ENCODE data around the gene UBB. TPM values are rescaled to one million over a fixed set of nuclear protein-coding genes. Genes with fewer than 3 reads are reported as not detected.

UBB gene
- polyA plus RNA-seq, 1 donor from 2014 or later, result 2,318 TPM

DNA sequence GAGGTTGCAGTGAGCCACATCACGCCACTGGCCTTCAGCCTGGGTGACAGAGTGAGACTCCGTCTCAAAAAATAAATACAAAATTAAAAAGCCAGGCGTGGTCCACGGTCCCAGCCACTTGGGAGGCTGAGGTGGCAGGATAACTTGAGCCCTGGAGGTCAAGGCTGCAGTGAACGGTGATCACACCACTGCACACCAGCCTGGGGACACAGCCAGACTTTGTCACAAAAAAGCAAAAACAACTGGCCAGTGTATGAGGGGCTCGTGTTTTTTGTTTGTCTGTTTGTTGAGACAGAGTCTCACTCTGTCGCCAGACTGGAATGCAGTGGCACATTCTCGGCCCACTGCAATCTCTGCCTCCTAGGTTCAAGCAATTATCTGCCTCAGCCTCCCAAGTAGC is 1.2 kb upstream of the UBB start:
- no peak overlapping the region for H3K9ac ChIP-seq (ENCODE audit: low read length)
- H4K20me1 ChIP-seq (ENCODE audit: insufficient read depth), result no peaks in the 10 kb centered on the region

DNA sequence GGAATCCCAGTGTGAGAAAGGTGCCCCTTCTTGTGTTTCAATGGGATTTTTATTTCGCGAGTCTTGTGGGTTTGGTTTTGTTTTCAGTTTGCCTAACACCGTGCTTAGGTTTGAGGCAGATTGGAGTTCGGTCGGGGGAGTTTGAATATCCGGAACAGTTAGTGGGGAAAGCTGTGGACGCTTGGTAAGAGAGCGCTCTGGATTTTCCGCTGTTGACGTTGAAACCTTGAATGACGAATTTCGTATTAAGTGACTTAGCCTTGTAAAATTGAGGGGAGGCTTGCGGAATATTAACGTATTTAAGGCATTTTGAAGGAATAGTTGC is 567 bp downstream of the UBB start:
- Histone ChIP-seq H2AFZ (ENCODE audit: low read depth, low read length) (peak overlapping the region; percentile 84), H3K9ac (ENCODE audit: low read length) (peak overlapping the region; percentile 81), H3K27me3 (ENCODE audit: insufficient read depth, low read depth, low read length) (no peaks in the 10 kb centered on the region), H3K4me2 (ENCODE audit: low read length) (peak overlapping the region; percentile 58), H3K9me3 (ENCODE audit: low read length) (no peaks in the 10 kb centered on the region), H3K79me2 (replicated peaks; ENCODE audit: insufficient read depth, low read length) (peaks cover 14% of the 10 kb centered on the region), H3K27ac (ENCODE audit: low read length) (peak overlapping the region; percentile 90), H3K4me3 (ENCODE audit: low read length) (peak overlapping the region; percentile 79), H3K9me2 (ENCODE audit: insufficient read depth, low read length) (no peaks in the 10 kb centered on the region), H3K36me3 (ENCODE audit: insufficient read depth, low read length) (no peaks in the 10 kb centered on the region), H3F3A (ENCODE audit: insufficient read depth, low read length, poor library complexity, severe bottlenecking) (no peaks in the 10 kb centered on the region), H4K20me1 (ENCODE audit: insufficient read depth) (no peaks in the 10 kb centered on the region)
- TF ChIP-seq MXI1 (conservative IDR thresholded peaks at IDR 0.05; ENCODE audit: poor library complexity, severe bottlenecking), result no peak
- no peak for TF ChIP-seq RAD21 (conservative IDR thresholded peaks at IDR 0.05)
- no peak for TF ChIP-seq EZH2 (IDR thresholded peaks at IDR 0.05; ENCODE audit: borderline replicate concordance, insufficient read depth, low read length, poor library complexity, severe bottlenecking)
- TF ChIP-seq, protein P1, sequence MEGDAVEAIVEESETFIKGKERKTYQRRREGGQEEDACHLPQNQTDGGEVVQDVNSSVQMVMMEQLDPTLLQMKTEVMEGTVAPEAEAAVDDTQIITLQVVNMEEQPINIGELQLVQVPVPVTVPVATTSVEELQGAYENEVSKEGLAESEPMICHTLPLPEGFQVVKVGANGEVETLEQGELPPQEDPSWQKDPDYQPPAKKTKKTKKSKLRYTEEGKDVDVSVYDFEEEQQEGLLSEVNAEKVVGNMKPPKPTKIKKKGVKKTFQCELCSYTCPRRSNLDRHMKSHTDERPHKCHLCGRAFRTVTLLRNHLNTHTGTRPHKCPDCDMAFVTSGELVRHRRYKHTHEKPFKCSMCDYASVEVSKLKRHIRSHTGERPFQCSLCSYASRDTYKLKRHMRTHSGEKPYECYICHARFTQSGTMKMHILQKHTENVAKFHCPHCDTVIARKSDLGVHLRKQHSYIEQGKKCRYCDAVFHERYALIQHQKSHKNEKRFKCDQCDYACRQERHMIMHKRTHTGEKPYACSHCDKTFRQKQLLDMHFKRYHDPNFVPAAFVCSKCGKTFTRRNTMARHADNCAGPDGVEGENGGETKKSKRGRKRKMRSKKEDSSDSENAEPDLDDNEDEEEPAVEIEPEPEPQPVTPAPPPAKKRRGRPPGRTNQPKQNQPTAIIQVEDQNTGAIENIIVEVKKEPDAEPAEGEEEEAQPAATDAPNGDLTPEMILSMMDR (IDR thresholded peaks at IDR 0.05; ENCODE audit: poor library complexity, severe bottlenecking), result no peak
- TF ChIP-seq SMC3 (conservative IDR thresholded peaks at IDR 0.05; ENCODE audit: poor library complexity), result no peak
- TF ChIP-seq, protein P2, sequence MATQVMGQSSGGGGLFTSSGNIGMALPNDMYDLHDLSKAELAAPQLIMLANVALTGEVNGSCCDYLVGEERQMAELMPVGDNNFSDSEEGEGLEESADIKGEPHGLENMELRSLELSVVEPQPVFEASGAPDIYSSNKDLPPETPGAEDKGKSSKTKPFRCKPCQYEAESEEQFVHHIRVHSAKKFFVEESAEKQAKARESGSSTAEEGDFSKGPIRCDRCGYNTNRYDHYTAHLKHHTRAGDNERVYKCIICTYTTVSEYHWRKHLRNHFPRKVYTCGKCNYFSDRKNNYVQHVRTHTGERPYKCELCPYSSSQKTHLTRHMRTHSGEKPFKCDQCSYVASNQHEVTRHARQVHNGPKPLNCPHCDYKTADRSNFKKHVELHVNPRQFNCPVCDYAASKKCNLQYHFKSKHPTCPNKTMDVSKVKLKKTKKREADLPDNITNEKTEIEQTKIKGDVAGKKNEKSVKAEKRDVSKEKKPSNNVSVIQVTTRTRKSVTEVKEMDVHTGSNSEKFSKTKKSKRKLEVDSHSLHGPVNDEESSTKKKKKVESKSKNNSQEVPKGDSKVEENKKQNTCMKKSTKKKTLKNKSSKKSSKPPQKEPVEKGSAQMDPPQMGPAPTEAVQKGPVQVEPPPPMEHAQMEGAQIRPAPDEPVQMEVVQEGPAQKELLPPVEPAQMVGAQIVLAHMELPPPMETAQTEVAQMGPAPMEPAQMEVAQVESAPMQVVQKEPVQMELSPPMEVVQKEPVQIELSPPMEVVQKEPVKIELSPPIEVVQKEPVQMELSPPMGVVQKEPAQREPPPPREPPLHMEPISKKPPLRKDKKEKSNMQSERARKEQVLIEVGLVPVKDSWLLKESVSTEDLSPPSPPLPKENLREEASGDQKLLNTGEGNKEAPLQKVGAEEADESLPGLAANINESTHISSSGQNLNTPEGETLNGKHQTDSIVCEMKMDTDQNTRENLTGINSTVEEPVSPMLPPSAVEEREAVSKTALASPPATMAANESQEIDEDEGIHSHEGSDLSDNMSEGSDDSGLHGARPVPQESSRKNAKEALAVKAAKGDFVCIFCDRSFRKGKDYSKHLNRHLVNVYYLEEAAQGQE (IDR thresholded peaks at IDR 0.05; ENCODE audit: borderline replicate concordance), result no peak
- no peak for TF ChIP-seq TAF1 (IDR thresholded peaks at IDR 0.05; ENCODE audit: low read depth)

More for the DNA sequence above, 1.2 kb upstream of the UBB start:
- no peaks in the 10 kb centered on the region for H3F3A ChIP-seq (ENCODE audit: insufficient read depth, low read length, poor library complexity, severe bottlenecking)
- no peak overlapping the region for H3K27ac ChIP-seq (ENCODE audit: low read length)
- no peak overlapping the region for H3K4me3 ChIP-seq (ENCODE audit: low read length)
- no peak overlapping the region for H3K4me2 ChIP-seq (ENCODE audit: low read length)
- H3K36me3 ChIP-seq (ENCODE audit: insufficient read depth, low read length), result no peaks in the 10 kb centered on the region
- no peaks in the 10 kb centered on the region for H3K9me3 ChIP-seq (ENCODE audit: low read length)
- TF ChIP-seq EZH2 (IDR thresholded peaks at IDR 0.05; ENCODE audit: borderline replicate concordance, insufficient read depth, low read length, poor library complexity, severe bottlenecking) (no peak), MXI1 (conservative IDR thresholded peaks at IDR 0.05; ENCODE audit: poor library complexity, severe bottlenecking) (no peak), EP300 (conservative IDR thresholded peaks at IDR 0.05; ENCODE audit: poor library complexity, severe bottlenecking) (no peak), POLR2AphosphoS5 (IDR thresholded peaks at IDR 0.05) (no peak), RAD21 (conservative IDR thresholded peaks at IDR 0.05) (no peak), SMC3 (conservative IDR thresholded peaks at IDR 0.05; ENCODE audit: poor library complexity) (no peak), TAF1 (IDR thresholded peaks at IDR 0.05; ENCODE audit: low read depth) (no peak)
- TF ChIP-seq, protein P1 (IDR thresholded peaks at IDR 0.05; ENCODE audit: poor library complexity, severe bottlenecking), result no peak
- TF ChIP-seq, protein P2 (IDR thresholded peaks at IDR 0.05; ENCODE audit: borderline replicate concordance), result no peak
- peaks cover 14% of the 10 kb centered on the region for H3K79me2 ChIP-seq (replicated peaks; ENCODE audit: insufficient read depth, low read length)
- no peaks in the 10 kb centered on the region for H3K27me3 ChIP-seq (ENCODE audit: insufficient read depth, low read depth, low read length)
- no peaks in the 10 kb centered on the region for H3K9me2 ChIP-seq (ENCODE audit: insufficient read depth, low read length)
- no peak overlapping the region for H2AFZ ChIP-seq (ENCODE audit: low read depth, low read length)
